OCI-LY1 (cell line): ENCODE measurements around the gene NR2C1.

Experiments used
- CTCF ChIP-seq: fragments of 200-600 bp; sonication (generic), shearing (Covaris generic); IDR thresholded peaks from 2 replicates; pipeline ENCODE4 v1.5.1; 2017; ENCODE audit warnings: mild to moderate bottlenecking, antibody characterized with exemption, low read length, moderate library complexity, mixed read lengths
- EZH2 ChIP-seq: fragments of 200-600 bp; sonication (generic), shearing (Covaris generic); IDR thresholded peaks from 2 replicates; pipeline ENCODE4 v1.8.0; 2017; ENCODE audit warnings: borderline replicate concordance, mixed run types, mild to moderate bottlenecking, antibody characterized with exemption, low read length, moderate library complexity, mixed read lengths

GRCh38 chr12:95022477-95022876, 50.9 kb downstream of the NR2C1 start:
- TF ChIP-seq CTCF (no peak), EZH2 (no peak)
